HuH-7 (cell line): ENCODE results near the gene PAXX.
"Not testable (repeated sequence)": the region's sequence is repeated elsewhere in the genome, so short reads cannot be mapped to it uniquely, and the experiment has no call there.

Source experiments
- DNase-seq: peaks from one replicate; pipeline ENCODE4 v3.0.0; 2011; ENCODE audit warnings: low spot score

The PAXX gene

DNA sequence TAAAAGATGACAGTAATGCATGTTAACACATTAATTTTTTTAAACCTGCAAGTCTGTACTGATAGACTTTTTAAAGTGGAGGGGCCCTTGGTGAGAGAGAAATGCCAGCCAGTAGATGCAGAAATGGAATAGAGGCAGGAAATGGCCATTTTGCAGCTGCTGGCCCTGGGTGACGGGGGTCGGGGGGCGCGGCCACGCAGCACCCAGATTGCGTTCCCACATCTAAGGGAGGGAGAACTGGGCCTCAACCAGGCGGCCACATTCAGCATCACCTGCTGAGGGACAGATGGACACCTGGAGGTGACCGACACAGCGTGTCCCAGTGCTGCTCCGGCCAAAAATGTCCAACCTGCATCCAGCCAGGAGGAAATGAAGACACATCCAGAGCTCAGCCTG, 10.4 kb downstream of the PAXX start:
- no peak for DNase-seq

GRCh38 chr9:137004285-137004684, 12.1 kb downstream of the PAXX start:
- DNase-seq, result not testable (repeated sequence)

GRCh38 chr9:137006116-137007003, 14.1 kb downstream of the PAXX start:
- DNase-seq, result no peak

DNA sequence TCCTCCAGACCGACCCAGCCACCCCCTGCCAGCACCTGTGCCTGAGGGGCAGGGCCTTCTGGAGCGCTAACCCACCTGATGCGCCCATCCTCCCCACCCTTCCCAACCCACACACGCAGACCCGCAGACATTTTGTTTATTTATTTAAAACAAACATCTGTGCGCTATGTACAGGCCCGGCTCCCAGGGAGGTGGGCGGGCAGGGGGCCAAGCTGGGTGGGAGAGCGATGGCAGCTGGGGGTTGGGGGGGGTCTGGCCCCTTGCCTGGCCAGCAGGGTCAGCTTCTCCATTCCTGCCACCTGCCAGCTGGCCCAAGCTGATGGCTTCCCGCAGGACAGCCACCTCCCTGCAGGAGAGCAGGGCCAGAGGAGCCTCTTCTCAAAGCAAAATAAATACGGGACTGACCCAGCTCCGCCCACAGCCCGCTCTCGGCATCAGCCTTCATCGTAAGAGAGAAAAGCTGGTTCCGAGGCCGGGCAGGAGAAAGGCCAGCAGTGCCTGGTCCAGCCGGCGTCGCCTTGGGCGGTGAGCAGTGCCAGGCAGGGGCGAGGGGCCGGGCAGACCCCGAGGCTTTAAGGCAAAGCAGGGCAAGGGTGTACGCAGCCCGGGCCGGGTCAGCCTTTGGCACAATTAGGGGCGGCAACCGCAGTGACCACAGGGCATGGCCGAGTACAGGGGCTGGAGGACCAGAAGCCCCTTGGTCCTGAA, 15.0 kb downstream of the PAXX start:
- no peak for DNase-seq

DNA sequence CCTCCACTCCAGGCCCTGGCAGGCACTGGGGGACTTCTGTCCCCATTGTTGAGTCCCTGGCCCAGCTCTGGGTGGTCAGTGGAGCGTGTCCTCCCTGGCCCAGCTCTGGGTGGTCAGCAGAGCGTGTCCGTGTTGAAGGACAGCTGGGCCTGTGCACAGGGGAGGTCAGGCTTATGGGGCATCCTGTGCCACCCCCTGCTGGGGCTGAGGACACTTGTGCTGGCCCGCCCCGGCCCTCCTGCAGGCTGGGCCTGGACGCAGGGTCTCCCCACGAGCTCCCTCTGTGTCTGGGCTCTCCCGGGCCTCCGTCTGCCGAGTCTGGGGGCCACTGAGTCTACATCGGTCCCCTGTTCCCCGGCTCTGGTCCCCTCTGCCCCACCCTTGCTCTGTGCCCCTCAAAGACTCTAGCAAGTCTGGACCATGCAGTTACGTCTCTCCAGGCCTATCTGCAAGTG, 15.6 kb downstream of the PAXX start:
- no peak for DNase-seq

- no peak for DNase-seq
Observed at GRCh38 chr9:137008312-137008711, 16.1 kb downstream of the PAXX start.

GRCh38 chr9:137009217-137009616, 17.0 kb downstream of the PAXX start:
- no peak for DNase-seq

DNA sequence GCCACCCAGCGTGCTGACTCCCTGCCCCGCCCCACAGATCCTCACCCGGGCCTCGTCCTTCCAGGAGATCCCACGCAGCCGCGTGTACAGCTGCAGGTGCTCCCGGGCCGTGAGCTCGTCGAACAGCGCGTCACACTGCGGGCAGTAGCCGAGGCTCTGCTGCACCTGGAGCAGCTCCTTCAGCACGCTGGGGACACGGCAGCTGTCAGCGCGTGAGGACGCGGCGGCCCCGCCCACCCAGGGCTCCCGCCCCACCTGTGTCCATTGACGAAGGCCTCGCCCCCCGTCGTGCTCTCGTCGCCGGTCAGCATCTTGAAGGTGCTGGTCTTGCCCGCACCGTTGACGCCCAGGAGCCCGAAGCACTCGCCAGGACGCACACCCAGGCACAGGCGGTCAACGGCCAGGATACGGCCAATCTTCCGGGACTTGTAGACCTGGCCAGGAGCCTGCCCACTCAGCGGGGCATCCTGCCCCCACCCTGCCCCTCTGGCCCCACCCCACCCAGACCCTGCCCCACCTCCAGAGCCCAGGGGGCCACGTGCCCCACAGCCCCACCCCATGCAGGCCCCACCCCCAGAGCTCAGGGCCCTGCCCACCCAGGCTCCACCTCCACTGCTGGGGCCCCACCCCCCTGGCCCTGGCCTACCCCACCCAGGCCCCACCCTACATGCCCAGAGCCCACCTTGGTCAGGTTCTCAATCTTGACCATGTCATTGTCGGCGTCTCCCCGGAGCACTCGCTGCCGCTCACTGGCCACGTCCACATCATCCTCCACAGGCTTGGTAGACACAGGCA, 17.9 kb downstream of the PAXX start:
- no peak for DNase-seq

DNA sequence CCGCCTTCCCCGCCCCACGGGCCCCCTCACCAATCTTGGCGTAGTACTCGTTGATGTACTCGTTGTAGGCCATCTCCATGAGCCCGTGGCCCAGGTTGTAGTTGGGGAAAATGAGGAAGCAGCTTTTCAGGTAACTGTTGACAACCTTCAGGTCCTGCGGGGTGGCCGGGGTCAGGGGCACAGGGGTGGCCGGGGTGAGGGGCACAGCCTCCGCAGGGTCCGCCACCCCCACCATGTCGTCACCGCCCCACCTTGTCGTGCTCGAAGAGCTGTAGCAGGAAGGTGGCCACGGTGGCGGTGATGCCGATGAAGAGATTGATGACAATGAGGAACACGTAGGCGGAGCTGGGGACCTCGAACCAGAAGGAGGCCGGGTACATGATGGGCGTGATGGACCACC, 18.9 kb downstream of the PAXX start:
- no peak for DNase-seq

DNA sequence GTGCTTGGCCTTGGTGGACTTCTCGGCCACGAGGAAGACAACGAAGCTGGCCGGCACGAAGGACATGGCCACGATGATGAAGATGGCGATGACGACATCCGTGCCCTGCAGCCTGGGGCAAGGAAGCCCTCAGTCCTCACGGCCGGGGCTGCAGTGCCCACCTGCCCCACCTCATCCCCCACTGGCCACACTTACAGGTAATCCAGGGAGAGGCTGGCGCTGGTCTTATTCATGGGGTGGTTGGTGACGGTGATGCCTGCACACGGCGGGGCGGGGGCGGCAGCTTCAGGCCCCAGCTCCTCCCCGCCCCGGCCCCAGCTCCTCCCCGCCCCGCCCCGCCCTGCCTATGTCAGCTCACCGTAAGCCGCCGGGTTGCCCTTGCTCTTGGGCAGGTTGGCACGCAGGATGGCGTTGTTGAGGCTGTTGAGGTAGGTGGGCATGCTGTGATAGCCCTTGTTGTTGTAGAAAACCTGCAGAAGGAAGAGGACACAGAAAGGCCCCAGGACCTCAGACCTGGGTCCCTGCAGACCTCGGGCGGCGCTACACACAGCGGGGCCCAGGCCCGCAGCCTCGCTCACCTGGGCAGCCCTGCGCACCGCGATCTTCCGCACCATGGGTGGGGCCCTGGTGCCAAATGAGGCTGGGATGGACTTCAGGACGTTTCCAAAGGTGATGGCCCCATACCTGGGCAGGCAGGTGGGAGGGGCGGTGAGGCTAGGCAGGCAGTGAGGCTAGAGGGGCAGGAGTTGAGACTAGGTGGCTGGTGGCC, 19.9 kb downstream of the PAXX start:
- DNase-seq, result no peak

DNA sequence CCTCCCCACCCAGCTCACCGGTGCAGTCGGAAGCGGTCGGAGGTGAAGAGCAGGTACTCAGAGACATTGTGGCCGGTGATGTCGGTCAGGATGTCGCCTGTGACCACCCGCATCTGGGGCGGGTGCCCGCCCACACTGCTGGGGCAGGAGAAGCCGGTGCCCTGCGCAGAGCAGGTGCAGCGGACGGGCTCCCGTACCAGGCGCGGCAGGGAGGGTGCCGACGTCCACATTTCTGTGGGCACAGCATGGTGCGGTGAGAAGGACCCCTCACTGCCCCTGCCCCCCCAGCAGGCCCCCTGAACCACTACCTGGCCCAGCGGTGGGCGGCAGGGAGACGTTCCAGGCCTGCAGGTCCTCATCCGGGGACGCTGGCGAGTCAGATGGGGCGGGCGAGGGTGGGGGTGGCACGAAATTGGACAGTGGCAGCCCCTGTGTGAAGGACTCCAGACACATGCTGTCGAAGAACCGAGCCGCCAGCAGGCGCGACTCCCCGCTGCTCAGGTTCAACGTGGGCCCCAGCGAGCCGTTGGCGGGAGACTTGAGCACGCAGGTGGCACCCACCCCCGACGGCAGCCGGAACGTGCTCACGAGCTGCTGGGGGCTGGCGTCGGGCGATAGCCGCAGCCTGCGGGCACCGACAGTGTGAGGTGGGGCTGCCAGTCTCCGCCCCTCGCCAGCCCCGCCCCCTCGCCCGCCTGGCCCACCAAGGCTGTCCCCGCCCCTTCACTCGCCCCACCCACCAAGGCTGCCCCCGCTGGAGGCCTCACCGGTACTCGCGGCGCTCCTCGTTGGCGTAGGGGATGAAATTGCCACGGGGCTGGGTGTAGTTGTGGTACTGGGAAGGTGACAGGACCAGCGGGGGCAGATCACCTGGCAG, 20.7 kb downstream of the PAXX start:
- no peak for DNase-seq

GRCh38 chr9:137013571-137013940, 21.3 kb downstream of the PAXX start:
- DNase-seq, result no peak

- no peak for DNase-seq
Observed at GRCh38 chr9:137014166-137014565, 21.9 kb downstream of the PAXX start.

GRCh38 chr9:137014776-137015539, 22.7 kb downstream of the PAXX start:
- DNase-seq, result no peak

DNA sequence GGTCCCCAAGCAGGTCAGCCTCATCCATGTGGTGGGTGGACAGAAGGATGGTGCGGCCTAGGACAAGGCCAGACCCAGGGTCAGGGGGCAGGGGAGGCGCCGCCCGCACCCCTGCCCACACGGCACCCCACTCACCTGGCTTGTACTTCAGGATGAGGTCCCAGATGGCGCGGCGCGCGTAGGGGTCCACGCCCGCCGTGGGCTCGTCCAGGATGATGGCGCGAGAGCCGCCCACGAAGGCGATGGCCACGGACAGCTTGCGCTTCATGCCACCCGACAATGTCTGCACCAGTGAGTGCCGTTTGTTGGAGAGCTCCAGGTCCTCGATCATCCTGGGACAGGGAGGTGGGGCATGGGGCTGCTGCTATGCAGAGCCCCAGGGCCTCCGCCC, 23.3 kb downstream of the PAXX start:
- DNase-seq, result no peak

DNA sequence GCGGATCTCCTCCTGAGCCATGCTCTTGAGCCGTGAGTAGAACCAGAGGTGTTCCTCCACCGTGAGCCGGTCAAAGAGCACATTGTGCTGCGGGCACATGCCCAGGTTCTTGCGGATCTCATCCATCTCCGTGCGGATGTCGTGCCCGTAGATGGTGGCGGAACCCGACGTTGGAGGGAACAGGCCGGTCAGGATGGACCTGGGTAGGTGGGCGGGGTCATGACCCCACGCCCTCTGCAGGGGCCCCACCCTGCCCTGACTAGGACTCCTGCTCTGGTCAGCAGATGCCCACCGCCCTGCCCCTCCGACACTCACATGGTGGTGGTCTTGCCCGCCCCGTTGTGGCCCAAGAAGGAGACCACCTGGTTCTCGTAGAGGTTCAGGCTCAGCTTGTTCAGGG, 23.8 kb downstream of the PAXX start:
- DNase-seq, result no peak

DNA sequence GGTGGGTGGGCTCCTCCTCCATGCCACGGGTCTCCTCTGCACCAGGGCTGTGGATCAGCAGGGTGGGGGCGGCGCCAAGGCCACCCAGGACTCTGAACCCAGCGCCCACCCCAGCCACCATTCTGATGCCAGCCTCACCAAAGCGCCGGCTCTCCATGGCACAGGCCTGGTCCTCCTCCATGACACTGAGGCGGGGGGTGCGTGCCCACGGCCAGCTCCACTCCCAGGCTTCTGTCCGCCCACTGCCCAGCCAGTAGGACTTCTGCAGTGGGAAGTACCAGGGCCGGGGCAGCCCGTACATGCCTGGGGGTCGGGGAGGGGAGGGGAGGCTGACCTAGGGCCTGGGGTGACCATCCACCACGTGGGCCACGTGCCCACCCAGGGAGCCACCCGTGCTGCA, 24.2 kb downstream of the PAXX start:
- no peak for DNase-seq

DNA sequence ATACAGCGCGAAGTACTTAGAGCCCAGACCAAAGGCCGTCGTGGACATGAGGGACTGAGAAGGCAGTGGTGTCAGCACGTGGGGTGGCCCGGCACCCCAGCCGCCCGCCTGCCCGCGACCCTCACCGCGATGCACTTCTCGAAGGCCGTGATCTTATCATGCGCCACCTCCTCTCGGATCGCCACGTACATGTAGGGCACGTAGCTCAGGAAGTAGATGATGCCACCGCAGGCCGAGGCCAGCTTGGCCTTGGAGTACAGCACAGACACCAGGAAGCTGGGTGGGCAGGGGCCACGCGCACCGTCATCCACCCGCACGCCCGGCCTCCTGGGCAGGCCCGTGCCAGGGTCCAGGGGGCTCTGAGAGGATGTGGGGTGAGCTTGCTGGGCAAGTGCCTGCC, 24.8 kb downstream of the PAXX start:
- DNase-seq, result no peak

GRCh38 chr9:137017791-137018497, 25.7 kb downstream of the PAXX start:
- DNase-seq, result no peak
